GM12873 (cell line): Measurements from ENCODE around the gene NKPD1.

Experiments
- TF ChIP-seq, protein P1 (sequence below): IDR thresholded peaks from 2 replicates; pipeline ENCODE4 v1.5.1; 2012; ENCODE audit warnings: low read depth, mild to moderate bottlenecking, moderate library complexity, low read length, control low read depth; ENCODE audit not compliant: insufficient read depth; ENCODE audit errors: missing control alignments

NKPD1 gene

DNA sequence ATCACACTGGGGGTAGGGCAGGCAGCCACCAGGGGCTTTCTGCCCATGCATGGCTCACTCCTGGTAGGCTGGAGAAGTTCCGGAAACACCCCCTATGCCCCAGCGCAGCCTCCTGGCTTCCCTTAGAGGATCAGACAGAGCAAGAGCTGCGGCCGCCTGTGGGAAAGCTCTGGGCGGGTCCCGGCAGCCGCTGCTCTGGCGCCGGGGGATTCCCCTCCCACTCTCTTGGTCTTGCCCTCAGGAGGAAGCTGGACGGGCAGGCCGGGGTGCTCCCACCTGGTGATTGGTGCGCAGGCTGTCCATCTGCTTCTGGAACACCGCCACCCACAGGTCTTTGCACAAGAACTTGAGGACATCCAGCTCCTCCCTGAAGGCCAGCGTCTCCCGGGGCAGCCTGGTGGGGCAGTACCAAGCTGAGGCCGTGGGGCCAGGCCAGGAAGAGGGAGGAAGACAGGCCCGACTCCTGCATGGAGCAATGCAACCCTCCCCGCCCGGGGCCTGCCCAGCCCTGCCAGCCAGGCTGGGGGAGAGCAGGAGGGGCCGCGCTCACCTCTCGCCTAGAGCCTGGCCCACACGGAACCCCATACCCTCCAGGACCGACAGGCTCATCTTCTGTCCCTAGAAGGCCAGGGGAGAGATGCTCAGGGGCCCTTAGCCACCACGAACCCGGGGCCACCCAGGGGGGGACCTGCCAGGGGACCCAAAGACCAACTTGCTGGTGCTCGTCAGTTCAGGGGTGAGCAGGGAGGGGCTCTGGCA is 4.0 kb upstream of the NKPD1 start:
- TF ChIP-seq, protein P1, sequence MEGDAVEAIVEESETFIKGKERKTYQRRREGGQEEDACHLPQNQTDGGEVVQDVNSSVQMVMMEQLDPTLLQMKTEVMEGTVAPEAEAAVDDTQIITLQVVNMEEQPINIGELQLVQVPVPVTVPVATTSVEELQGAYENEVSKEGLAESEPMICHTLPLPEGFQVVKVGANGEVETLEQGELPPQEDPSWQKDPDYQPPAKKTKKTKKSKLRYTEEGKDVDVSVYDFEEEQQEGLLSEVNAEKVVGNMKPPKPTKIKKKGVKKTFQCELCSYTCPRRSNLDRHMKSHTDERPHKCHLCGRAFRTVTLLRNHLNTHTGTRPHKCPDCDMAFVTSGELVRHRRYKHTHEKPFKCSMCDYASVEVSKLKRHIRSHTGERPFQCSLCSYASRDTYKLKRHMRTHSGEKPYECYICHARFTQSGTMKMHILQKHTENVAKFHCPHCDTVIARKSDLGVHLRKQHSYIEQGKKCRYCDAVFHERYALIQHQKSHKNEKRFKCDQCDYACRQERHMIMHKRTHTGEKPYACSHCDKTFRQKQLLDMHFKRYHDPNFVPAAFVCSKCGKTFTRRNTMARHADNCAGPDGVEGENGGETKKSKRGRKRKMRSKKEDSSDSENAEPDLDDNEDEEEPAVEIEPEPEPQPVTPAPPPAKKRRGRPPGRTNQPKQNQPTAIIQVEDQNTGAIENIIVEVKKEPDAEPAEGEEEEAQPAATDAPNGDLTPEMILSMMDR = peak; percentile 7

DNA sequence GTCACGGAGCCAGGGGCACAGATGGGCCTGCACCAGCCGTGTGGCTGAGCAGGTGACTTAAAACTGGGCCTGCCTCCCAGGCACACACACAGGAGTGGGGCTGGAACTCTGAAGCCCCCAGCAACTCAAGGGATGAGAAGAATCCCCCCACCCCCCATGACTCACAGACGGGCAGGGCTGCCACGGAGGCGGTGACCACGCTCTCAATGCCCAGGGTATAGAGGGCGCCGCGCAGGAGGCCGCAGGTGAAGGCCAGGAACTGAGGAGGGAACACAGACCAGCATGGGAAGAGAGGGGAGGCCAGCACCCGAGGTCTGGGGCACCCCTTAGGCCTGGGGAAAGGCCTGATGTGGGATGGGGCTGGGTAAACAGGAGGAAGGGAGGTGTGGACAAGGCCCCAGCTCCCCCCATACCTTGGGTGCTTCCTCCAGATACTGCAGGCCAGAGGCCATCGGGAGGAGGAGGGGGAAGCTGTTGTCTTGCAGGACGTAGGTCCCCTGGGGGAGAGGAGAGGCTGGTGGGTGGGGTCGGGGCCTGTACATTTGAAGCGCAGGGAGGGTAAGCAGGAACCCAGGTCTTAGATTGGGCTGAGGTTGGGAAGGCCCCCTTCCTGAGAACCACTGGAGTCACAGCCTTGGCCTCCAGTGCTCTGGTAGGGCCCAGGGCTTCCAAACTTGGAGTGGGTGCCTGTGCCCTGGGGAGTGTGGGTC is 3.1 kb upstream of the NKPD1 start:
- TF ChIP-seq, protein P1 = no peak

DNA sequence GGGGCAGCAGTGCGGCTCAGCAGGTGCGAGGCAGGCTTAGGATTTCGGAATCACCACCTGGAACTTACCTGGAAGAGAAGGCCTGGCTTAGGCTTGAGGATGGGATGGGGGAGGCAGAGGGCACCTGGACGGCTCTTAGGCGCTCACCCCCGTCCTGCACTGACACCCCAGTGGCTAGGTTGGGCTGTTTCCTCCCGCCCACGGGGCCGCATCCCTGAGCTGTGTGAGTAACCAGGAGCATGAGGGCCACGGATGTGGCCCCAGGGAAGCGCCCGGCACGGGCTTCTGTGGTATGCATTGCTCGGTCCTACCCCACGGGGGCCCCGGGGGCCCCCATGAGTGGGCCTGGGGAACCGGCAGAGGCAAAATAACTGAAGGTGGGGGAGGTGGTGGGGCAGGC is 2.4 kb upstream of the NKPD1 start:
- TF ChIP-seq, protein P1 = no peak

DNA sequence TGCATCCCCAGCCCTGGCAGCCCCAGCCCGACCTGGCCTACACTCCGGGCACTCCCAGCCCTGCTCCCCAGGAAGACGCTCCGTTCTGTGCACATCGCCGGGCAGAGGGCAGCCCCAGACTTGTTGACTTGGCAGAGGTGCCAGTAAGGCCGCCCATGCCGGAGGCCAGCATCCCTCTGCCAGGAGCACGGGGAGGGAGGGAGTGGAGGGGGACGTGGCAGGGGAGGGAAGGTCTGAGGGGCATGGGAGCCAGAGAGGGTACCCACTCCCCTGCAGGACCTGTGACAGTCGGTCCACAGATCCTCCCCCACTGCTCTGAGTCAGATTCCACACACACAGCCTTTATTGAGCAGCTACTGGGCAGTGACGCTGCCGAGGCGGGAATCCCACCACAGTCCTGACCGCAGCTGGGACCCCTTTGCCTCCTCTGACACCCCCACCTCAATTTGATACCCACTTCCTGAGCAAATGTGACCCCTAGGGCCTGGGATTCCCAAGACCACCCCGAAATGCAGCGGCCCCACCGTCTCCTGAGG is 1.9 kb upstream of the NKPD1 start:
- TF ChIP-seq, protein P1 = no peak

DNA sequence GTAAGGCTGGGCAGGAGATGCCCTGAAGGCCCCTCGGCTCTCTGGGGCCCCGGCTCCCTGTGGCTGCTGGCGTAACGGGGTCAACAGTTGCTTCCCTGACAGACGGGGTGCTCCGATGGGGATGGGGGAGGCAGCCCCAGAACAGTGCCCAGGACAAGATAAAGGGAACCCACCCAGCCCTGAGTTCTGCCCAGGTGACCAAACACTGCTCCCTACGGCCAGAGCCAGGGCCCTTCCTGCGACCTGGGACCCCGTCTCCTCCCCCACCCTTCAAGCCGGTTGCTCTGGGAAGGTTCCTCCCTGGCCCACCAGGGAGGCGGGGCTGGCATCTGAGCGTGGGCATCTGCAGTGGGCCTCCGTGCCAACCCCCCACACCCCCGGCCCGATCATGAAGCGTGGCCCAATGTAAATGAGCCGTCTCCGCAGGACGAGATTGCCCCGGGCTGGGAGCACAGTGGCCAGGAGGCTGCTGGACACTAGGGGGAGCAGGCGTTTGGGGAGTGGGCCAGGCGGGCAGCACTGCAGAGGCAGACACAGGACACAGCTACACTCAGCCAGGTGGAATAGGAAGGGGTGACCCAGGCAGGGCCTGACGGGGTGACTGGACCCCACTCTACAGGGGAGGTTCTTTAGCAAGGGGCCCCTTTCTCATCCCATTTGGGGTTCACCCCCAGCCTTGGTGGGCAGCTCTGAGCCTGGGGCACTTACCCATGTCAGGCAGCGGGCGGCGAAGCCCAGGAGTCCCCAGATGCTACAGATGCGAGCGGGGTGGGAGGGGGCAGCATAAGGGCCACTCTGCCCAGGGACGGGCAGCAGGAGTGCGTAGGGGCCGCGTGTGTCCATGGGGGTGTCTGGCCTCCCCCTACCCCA is 1.2 kb upstream of the NKPD1 start:
- TF ChIP-seq, protein P1 = peak; percentile 17

DNA sequence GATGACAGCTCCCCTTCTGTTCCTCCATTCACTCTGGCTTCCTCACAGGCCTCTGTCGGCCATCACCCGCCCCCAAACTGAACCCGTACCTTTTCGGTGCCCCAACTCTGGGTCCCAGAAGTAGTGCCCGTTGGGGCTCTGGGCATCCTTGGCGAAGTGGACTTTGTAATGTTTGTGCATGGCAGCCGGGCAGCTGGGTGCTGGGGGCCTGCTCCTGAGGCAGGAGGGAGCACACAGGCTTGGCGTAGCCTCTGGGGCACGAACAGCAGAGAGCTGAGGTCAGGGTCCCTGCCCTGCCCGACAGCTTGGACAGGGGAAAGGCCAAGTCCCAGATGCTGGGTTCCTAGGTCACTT is 834 bp downstream of the NKPD1 start:
- TF ChIP-seq, protein P1 = no peak

DNA sequence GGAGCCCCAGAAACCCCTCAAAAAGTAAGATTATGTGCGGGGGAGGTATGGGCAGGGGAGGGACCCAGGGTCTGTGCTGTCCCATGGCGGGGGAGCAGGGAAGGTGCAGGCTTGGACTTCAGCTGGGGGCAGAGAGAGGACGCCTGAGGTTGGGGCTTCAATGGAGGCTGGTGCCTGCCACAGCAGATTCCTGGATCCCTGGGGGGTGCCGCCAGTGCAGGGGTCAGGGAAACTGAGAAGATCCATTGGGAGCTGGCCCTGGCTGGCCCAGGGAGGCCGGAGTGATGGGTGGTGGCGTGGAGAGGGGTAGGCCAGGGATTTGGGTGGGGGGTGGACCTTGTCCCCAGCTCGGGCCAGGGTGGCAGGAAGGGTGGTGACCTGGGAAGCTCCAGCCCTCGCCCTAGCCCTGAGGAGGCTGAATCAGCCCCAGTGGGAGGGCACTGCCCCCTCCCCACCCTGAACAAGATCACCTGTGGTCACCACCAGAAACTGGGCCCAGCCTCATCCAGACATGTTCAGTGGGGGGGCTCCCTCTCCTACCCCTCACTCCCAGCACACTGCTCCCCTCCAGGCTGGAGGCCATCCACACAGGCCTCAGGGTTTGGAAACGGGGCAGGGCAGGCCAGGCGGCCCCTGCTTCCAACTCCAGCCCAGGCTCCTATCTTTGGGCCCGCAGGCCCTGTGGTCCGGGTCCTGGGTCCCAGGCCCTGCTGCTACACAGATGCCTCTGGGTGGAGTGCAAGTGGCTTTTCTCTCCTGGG is 1.4 kb downstream of the NKPD1 start:
- TF ChIP-seq, protein P1 = no peak
